OCI-LY3 (cell line): Measurements from ENCODE around the gene PRKCE.

ENCODE experiments used
- EZH2phosphoT487 ChIP-seq: fragments of 200-600 bp; shearing (Covaris generic); IDR thresholded peaks from 2 replicates; pipeline ENCODE4 v1.6.1; 2018; ENCODE audit warnings: antibody characterized with exemption, mixed run types, low read depth
- TF ChIP-seq, protein P1 (sequence below): fragments of 200-600, 300-600 bp; sonication (generic); IDR thresholded peaks from 2 replicates; pipeline ENCODE4 v1.5.1; 2014; ENCODE audit warnings: antibody characterized with exemption, low read length, low read depth

DNA sequence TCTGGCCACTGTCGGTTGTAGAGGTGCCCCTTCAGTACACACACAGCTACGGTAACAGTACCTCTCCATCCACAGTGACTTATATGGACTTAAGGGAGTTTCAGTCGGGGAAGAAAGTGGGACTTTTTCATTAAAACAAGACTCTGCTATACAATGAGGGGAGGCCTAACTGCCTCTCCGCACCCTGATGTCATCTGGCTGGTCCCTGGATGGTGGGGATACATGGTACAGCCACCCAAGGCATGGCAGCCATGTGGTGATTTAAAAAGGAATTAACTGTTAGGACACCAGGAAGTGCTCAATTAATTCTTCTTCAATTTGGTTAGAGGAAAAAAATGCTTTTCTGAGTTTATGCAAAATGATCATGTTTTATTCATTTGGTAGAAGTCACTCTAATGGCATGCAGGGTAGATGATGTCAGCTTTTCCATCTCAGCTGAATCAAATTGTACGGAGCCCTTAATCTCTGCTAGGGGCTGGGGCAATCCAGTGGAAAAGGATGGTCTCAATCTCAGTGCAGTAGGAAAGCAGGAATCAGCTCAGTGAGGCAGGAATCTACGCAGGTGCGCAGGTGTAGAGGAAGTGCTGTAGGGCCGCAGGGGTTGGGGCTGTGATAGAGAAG is 243.9 kb downstream of the PRKCE start:
- no peak for TF ChIP-seq EZH2phosphoT487
- TF ChIP-seq, protein P1, sequence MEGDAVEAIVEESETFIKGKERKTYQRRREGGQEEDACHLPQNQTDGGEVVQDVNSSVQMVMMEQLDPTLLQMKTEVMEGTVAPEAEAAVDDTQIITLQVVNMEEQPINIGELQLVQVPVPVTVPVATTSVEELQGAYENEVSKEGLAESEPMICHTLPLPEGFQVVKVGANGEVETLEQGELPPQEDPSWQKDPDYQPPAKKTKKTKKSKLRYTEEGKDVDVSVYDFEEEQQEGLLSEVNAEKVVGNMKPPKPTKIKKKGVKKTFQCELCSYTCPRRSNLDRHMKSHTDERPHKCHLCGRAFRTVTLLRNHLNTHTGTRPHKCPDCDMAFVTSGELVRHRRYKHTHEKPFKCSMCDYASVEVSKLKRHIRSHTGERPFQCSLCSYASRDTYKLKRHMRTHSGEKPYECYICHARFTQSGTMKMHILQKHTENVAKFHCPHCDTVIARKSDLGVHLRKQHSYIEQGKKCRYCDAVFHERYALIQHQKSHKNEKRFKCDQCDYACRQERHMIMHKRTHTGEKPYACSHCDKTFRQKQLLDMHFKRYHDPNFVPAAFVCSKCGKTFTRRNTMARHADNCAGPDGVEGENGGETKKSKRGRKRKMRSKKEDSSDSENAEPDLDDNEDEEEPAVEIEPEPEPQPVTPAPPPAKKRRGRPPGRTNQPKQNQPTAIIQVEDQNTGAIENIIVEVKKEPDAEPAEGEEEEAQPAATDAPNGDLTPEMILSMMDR, result no peak
